ENCODE measurements around the gene SLC44A3.

DNA sequence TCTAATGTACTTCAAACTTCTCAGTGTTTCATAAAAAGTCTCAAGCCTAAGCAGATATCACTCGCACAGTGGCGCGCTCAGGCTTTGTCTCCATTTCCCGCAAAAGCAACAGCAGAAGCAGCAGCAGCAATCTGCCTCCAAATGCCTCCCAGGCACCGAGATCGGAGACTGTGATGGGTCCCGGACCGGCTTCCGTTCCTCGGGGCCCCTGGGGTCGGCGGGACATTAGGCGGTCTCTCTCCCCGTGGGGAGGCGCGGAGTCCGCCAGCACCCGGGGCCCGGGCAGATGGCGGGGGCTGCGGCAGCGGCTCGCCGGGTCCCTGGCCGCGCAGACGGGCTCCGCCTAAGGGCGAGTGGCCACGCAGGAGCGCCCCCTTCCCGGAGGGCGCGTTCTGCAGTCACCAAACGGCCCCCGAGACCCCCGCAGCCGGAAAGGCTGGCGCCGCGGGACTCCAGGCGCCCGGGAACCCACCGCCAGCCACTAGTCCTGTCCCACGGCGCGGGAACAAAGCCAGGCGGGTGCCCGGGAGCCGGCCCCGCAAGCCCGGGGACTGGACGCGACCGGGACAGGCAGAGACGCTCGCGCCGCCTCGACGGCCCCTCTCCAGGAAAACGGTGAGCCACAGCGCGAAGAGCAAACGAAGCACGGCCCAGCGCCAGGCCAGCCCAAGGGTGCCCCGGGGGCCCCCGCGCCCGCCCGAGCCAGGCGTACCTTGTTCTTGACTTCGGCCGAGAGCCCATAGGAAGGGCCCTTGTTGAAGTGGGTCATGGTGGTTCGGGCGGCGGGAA, 106.2 kb downstream of the SLC44A3 start:
- TF ChIP-seq, protein P1, sequence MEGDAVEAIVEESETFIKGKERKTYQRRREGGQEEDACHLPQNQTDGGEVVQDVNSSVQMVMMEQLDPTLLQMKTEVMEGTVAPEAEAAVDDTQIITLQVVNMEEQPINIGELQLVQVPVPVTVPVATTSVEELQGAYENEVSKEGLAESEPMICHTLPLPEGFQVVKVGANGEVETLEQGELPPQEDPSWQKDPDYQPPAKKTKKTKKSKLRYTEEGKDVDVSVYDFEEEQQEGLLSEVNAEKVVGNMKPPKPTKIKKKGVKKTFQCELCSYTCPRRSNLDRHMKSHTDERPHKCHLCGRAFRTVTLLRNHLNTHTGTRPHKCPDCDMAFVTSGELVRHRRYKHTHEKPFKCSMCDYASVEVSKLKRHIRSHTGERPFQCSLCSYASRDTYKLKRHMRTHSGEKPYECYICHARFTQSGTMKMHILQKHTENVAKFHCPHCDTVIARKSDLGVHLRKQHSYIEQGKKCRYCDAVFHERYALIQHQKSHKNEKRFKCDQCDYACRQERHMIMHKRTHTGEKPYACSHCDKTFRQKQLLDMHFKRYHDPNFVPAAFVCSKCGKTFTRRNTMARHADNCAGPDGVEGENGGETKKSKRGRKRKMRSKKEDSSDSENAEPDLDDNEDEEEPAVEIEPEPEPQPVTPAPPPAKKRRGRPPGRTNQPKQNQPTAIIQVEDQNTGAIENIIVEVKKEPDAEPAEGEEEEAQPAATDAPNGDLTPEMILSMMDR (IDR thresholded peaks at IDR 0.05): peak; percentile 67
- no peak for TF ChIP-seq ZFX (IDR thresholded peaks at IDR 0.05; ENCODE audit: borderline replicate concordance)
